GM12874 (cell line): Measurements from ENCODE around the gene B3GAT1.

Source experiments
- TF ChIP-seq, protein P1 (sequence below): IDR thresholded peaks from 2 replicates; pipeline ENCODE4 v1.5.1; 2011; ENCODE audit warnings: low read depth, mild to moderate bottlenecking, control low read depth, low read length, moderate library complexity; ENCODE audit not compliant: insufficient read depth

The B3GAT1 gene

DNA sequence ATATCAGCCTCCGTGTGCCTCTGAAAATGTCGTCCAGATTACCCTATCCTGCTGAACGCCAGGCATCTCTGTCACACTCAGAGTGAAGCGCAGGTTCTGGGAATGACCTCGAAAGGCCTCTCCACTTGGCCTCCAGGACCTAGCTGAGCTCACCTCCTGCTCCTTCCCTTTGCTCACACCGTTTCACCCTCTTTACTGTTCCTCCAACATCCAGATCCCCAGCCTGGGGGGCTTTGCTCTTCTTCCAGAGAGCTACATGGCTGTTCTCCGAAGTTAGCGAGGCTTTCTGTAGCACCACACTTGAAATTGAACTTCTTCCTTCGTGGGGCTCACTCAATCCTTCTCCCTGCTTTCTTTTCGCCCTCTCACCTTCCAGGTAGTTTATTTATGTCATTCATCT is 52.4 kb downstream of the B3GAT1 start:
- TF ChIP-seq, protein P1, sequence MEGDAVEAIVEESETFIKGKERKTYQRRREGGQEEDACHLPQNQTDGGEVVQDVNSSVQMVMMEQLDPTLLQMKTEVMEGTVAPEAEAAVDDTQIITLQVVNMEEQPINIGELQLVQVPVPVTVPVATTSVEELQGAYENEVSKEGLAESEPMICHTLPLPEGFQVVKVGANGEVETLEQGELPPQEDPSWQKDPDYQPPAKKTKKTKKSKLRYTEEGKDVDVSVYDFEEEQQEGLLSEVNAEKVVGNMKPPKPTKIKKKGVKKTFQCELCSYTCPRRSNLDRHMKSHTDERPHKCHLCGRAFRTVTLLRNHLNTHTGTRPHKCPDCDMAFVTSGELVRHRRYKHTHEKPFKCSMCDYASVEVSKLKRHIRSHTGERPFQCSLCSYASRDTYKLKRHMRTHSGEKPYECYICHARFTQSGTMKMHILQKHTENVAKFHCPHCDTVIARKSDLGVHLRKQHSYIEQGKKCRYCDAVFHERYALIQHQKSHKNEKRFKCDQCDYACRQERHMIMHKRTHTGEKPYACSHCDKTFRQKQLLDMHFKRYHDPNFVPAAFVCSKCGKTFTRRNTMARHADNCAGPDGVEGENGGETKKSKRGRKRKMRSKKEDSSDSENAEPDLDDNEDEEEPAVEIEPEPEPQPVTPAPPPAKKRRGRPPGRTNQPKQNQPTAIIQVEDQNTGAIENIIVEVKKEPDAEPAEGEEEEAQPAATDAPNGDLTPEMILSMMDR = no peak

DNA sequence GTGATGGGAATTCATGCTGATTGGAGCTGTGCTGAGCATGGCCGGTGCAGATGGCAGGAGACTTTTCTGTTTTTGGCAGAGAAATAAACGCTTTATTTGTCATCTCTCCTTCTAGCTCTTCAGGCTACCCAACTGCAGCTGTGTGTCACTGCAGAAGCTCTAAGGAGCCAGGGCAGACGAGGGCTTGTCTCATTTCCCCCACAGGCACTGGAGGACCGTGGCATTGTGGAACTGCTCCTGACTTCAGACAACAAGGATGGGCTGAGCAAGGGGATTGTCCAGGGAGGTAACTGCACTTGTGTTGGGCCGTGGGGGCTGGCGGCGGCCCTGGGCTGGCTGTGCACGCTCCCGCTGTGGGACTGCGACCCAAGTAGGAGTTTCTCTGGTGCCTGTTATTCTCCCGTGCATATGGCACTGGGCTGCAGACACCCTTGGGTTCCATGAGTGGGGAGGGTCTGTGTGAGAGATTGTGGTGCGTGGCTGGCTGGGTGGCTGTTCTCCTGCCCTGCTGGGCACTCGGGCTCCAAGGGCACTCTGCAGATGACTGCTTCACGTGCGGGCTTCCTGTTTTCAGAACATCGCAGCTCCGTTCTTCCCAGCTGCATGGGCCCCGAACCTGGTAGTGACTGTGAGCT is 53.1 kb downstream of the B3GAT1 start:
- TF ChIP-seq, protein P1 = no peak

DNA sequence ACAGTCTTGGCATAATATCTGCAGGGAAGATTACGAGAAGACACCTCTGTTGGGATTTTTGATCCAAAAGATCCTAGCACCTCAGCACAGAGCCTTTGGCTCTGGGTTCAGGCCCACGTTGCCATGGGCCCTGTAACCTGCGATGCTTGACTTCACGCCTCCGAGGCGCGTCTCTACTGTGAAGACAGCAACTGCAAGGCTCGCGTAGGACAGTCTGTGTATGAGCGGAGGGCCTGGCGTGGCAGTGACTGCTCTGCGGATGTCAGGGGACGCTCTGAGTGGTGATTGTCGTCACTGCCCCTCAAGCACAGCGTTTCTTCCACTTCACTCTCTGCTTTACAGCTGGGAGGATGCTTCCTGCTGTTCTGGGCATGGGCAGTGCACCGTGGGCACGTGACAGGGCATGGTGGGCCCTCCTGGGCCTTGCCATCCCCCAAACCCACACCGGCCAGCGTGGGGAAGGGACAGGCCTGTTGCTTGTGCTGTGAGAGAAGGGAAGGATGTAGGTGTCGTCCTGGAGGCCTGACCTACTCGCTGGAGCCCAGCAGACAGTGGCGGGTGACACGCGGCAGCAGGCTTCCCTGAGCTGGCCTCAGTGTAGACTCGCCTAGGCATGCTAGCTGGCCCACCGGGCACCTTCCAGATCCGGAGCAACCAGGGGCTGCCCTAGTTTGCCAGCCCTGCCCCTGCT is 53.7 kb downstream of the B3GAT1 start:
- TF ChIP-seq, protein P1 = no peak

DNA sequence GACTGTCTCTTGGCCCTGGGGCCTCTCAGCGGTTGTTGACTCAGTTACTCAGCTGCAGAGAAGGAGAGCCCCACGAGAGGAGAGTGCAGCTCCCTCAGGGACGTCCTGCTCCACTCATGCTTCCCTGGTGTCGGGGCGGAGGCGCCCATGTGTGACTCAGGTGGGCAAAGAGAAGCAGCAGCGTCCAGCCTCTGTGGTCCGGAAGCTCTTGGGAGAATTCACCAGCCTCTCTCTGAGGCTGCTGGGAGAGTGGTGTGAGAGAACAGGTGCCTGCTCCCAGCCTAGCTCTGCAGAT is 54.5 kb downstream of the B3GAT1 start:
- TF ChIP-seq, protein P1 = no peak

DNA sequence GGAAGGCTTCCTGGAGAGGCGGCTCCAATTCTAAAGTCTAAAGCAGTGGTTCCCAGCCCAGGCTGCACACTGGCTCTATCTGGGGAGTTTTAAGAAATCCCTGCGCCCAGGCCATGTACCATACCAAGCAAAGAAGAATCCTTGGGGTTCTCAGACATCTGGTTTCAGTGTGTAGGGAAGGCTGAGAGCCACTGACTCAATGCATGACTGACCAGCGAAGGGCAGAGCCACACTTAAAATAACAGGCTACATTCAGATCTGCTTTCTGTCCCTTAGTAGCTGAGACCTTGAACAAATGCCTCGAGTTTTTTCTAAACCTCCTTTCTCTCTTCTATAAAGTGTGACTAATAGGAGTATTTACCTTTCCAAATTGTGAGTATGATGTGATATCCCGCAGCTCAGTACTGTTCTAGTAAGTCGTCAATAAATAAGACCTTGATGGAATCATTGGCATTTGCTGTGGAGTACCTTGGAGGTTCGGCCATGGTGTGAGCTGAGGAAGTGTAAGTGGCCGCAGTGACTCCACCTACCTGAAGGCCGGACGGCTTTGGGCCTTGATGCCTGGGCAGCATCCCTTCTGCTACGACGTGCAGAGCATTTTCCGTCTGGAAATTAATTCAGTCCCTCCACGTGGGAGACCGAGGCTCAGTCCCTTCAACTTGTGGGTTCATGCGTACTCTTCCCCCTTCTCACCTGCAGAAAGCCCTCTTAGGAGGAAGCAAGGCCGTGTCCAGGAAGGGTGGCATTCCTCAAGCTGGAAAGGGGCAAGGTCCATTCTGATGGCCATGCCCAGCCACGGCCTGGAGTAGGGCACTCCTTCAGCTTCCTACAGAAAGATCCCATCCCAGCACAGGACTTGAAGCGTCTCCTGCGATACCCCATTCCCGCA is 55.1 kb downstream of the B3GAT1 start:
- TF ChIP-seq, protein P1 = no peak

DNA sequence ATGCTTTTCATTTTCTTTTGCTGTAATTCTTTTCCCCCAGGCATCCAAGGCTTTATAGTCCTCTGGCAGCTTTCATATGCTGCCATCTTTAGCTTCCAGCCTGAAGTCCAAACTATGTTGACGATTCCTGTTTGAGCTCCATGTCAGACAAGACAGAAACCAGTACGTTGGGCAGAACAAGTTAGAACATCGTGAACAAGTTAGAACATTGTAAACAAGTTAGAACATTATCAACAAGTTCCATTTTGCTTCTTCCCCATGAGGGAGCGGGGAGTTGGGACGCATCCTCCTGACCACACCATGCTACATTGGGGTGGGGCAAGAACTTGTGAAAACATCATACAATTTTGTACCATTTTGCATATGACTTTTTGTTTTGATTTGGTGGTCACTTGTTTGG is 56.4 kb downstream of the B3GAT1 start:
- TF ChIP-seq, protein P1 = no peak

DNA sequence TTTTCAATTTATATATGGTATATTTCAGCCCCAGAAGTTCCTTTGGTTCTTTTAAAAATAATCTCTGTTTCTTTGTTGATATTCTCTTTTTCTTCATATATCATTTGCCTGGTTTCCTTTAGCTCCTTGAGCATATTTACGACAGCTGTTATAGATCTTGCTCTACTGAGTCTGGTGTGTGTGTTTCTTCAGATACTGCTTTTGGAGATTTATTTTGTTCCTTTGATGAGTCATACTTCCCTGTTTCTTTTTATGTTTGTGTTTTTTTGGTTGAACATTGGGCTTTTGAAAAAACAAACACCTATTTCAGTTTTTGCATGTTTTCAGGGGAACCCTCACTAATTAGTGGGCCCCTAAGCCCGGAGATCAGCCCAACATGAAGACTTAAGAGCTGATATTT is 56.9 kb downstream of the B3GAT1 start:
- TF ChIP-seq, protein P1 = no peak
